GM11168 (cell line): ENCODE data around the gene KCNAB3.

ENCODE experiments used
- in situ Hi-C: fragments of 300-500 bp; cut with MboI; formaldehyde crosslinking; loops from one replicate; pipeline ENCODE4 v1.12.0; 2022; ENCODE audit warnings: low sequenced_read_pairs; ENCODE audit not compliant: unreplicated experiment

KCNAB3 gene

DNA sequence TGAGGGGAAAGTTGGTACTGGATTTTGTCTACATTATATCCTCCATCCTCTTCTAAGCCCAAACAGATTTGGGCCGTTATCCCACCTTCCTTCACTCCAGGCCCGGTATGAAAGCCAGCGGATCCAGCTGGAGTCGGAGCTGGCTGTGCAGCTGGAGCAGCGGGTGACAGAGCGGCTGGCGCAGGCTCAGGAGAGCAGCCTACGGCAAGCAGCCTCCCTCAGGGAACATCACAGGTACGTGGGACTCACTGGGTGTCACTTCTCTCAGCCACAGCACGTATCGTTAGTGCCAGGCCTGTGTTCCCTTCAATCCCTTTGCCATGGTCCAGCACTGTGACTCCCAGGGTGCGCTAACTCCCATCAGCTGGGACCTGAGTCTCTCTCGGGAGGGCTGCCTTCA lies 13.6 kb upstream of the KCNAB3 start:
- in situ Hi-C loops: no loop called here

DNA sequence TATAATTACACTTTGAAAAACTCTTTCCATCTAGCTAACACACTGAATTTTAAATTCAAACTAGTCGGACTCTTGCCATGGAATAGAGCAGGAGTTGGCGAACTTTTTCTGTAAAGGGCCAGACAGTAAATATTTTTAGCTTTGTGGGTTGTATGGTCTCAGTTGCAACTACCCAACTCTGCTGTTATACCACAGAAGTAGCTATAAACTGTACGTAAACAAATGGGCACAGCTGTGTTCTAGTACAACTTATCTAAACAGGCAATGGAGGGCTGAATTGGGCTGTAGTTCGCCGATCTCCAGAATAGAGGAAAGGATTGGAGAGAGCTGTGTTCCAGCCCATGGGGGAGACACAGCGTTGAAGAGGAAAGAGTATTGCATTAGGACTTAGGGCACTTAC lies 11.1 kb upstream of the KCNAB3 start:
- in situ Hi-C loops: no loop called here

DNA sequence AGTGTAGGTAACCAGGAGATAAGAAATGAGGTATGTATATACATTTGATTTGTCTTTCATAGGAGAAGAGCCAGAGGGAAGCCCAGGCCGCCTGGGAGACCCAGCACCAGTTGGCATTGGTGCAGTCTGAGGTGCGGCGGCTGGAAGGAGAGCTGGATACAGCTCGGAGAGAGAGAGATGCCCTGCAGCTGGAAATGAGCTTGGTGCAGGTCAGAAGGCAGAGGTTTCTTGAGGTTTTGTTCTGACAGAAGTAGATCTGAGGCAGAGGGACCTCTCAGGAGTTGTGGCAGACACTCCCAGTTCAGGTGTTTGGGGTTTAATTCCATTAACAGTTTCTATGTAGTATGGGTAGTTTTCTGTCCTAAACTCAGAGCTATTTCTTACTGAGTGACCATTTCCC lies 10.4 kb upstream of the KCNAB3 start:
- in situ Hi-C loops: no loop called here

DNA sequence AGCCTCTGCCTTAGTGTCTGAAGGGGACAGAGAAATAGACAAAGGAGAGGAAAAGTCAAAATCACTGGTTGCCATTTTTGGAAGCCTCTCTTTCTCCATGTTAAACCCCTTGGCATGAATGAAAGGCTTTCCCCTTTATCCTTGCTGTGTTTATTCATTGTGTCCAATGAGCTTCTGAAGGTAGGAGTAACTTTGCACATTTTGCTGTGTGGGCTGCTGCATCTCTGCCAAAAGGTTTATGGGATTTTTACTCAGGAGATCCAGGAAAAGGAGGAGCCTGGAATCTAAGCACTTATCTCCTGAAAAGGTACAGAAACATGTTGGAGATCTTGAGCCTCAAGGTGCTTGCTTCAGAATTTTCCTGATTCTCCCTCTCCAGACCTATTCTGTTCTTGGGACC lies 6.2 kb upstream of the KCNAB3 start:
- in situ Hi-C loops: no loop called here

DNA sequence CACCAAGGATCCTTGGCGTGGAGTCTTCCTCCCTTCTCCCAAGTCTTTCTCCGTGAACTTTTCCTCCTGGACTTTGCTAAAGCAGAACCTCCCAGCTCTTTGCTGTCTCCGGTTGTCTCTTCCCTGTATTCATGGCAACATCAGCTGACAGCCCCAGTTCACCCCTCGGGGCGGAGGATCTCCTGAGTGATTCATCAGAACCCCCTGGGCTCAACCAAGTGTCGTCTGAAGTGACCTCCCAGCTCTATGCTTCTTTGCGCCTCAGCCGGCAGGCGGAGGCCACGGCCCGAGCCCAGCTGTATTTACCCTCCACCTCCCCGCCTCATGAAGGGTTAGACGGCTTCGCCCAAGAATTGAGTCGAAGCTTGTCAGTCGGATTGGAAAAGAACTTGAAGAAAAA lies 3.3 kb upstream of the KCNAB3 start:
- in situ Hi-C loops: no loop called here

DNA sequence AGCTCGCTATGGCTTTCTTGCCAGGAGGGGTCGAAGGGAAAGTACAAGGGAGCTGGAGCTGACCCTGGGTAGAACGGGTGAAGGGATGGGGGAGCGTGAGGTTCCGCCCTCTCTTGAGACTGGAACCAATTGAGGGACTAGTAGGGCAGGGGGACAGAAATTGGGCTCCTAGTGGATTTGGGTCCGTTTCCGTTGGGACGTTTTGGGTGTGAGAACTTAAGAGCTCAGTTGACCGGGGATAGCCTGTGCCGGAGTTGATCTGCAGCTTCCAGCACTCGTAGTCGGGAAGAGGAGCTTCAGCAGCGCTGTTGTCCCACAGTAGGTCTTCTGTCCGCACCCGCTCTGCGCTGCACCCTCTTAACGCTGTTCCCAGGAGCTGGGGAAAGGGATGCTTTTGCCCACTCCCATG lies 2.8 kb upstream of the KCNAB3 start:
- in situ Hi-C loops: no loop called here

DNA sequence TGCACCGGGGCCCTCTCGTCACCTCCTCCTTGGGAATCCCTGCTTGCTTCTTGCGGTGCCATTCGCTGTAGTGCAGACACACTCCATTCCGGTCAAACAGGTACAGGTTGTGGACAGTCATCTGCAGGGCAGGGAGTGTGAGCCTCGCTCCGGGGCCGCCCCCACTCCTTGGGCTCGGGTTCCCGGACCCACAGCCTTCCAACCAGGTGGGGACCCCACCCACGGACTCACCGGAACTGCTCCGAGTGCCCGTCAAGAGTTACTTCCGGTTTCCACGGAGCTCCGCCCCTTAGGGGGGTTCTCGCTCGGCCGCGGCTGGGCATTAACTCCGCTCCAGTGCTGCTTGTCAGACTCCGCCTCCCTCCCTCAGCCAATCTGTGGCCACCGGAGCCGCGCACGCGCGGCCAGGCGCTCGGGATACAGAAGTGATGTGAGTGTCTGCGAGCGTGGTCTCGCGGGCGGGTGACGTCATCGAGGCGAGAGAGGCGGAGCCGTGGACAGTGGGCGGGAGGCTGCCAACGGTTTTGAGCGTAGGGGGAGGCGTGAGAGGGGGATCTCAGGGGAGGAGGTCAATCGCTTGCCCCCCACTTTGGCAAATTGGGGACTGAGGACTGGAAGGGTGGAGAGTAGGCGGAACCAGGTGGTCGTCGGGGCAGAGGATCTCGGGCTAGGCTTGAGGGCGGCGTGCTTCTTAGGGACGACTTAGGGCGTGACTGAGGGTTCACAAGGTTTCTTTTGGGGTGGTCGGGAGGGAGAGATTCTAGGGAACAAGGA lies 2.2 kb upstream of the KCNAB3 start, which contains the start of the genes CNTROB and TRAPPC1:
CNTROB (plus strand) TSS at position 498 of the 774 bp plus-strand sequence. CDS start 874 bp downstream, outside the sequence.
TRAPPC1 (minus strand) TSS at position 238 of the 774 bp plus-strand sequence; CDS start at position 121, 117 bp downstream.
- in situ Hi-C loops: no loop called here

DNA sequence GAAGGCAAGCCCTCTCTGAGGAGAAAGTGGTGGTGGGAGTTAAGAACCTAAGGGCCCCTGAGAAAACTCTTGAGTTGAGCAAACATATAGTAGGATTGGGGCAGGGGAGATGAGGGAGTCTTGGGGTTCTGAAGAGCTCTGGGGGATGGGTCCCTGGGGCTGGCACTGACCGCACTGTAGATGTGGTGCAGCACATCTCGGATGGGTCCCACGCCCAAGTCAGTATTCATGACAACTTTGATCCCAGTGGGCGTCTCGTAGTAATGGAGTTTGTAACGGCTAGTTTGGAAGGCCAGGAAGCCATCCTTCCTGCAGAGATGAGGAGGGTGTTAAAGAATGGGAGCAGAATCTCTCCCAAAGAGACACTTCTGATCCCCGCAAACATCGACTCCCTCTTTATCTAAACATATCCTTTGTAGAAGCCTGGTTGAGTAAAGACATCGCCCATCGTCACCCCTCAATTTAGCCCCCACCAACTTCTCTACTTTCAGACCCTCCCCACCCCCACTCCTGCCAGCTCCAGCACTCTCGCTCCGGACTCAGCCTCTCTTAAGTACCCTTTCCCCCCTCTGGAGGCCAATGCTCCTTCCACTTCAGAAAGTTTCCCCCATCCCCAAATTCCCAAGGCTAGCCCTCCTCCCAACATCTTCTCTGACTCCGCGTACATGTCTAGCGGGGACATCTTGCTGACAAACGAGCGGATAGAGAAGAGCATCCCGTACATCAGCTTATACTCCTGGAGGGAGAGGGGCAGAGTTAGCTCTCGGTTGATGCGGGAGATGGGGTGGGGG lies 1.4 kb upstream of the KCNAB3 start:
- in situ Hi-C loops: no loop called here

DNA sequence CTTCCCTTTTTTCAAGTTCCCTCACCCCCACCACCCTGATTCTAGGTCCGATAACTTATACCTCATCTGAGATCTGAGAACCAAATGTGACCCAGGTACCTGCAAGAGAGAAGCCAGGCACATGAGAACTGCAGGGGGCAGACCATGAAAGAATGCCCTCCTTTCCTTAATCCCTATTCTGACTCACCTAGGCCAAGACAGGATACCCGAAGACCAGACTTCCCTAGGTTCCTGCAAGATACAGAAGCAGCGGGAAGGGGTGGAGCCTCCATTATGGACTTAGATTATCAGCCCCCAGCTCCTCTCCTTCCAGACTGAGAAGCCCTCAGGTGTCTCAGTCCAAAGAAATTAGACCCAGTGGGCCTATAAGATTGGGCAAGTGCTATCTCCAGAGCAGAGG lies 2.1 kb downstream of the KCNAB3 start:
- in situ Hi-C loops: no loop called here

DNA sequence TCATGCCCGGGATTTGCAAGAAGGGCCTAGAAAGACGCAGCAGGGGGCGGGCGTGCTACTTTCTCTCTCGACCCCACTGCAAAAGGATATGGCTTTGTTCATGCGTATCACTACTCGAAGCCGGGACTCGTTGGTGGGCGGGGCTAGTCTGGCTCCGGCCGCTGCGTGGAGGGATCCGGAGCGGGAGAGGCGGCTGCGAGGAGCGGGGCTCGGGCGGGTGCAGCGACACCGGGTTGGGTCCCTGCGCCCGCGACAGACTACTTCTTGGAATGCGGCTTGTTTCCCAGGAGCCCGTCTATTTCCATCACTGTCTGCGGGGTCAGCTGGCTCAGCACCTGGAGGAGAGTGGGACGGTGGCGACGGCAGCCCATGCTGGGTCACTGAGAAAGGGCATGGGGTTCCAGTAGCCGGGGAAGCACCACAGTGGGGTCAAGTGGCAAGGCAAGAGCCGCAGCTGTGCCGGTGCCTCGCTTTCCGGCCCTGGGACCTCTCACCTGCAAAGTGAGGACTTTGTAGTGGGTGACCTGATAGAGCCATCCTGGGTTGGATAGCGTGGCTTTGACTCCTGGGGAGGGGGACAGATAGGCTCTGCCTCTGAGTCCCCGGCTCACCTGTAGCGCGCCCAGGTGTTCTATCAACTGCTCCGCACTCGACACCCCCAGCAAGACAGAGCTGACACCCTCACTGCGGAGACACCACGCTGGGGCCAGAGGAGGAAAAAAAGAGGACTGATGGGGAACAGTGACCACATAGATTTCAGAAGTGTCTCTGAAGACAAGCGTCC lies 6.6 kb downstream of the KCNAB3 start:
- in situ Hi-C loops: no loop called here

DNA sequence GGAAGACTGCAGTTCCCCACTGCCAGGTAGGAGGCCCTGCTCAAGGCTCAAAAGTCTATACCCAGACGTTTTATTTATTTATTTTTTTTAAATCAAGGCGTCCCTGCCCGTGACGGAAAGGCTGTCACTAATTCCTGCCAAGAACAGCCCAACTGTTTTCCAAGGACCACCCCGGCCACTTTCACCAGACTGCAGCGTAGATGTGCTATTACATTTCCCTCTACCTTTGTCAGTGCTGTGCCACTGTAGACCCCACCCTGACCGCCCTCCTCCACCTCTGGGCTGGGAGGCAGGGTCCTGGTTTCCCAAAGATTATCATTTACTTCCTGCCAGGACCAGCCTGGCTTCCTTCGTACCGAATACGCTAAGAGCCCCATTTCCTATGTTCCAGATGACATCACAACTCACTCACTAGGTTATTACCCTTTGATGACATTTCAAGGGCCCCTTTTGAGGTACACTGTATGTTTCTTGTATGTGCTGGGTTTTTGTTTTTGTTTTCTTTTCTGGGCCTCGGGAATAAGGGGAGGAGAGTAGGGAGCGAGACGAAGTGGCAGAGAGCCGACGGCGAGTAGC lies 7.3 kb downstream of the KCNAB3 start:
- in situ Hi-C loops: no loop called here

DNA sequence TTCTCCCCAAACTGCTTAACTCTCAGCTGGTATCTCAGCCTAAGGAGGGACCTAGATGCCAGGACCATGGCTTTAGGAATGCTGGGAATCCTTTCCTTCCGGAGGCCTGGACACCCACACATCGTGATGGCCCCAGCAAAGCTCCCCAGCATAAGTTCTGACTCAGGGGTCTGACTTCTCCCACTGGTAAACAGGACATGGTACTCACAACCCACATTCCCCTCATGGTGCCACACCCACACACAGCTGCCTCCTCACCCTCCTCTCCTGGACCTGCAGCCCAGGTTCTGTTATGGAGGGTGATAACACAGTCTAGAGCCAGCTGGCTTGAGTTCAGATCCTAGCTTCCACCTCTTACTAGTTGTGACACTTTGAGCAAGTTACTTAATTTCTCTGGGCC lies 12.8 kb downstream of the KCNAB3 start:
- in situ Hi-C loops: loop anchor here (10.0 kb wide), 1 partner anchor 128 kb away; no protein-coding TSS in a partner anchor

DNA sequence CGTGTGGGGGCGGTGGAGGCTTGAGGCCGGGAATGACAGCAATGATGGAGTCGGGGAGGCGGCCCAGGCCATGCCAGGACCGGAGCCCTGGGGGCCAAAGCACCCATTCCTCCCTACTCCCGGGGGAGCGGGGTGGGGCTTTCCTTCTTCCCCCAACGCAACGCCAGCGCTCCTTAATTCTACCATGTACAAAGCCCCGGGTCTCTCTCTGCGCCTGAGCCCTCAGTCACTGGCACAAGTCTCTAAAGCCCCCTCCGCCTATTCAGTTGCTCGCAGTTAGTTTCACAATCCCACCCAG lies 13.3 kb downstream of the KCNAB3 start:
- in situ Hi-C loops: loop anchor here (10.0 kb wide), 1 partner anchor 128 kb away; no protein-coding TSS in a partner anchor

DNA sequence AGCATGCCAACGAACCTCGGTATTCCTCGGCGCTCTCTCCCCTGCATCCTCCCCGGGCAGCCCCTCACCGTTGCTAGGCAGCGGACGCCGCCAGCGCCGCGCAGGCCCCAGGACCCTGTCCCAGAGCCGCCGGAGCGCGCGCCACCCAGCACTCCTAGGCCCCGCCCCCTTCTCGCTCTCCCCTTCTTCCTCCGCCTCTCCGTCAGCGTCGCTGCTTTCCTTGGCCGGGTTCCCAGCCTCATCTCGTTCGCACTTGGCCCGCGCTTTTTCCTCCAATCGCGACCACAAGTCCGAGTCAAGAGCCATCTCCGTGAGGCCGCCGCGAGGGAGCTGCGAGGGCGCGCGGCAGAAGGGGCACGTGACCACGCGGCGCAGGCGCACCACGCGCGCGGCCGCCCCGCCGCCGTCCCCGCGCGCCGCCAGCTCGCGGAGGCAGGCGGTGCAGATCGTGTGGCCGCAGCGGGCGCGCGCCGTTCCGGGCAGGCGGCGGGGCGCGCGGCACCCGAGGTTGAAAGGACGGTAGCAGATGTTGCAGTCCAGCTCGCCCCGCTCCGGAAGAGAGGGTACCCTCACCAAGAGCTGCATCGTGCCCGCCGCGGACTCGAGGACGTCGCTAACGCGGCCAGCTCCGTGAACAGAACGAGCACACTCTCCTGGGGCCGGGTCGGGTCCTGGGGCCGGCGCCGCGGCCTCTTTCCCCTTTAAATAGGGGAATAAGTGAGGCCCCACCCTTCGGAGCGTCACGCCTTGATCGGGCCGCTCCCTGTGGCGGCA lies 13.9 kb downstream of the KCNAB3 start, which contains the start of gene RNF227:
RNF227 (minus strand) TSS at position 679 of the 774 bp plus-strand sequence; CDS start at position 585, 94 bp downstream.
- in situ Hi-C loops: loop anchor here (10.0 kb wide), 1 partner anchor 129 kb away; no protein-coding TSS in a partner anchor

DNA sequence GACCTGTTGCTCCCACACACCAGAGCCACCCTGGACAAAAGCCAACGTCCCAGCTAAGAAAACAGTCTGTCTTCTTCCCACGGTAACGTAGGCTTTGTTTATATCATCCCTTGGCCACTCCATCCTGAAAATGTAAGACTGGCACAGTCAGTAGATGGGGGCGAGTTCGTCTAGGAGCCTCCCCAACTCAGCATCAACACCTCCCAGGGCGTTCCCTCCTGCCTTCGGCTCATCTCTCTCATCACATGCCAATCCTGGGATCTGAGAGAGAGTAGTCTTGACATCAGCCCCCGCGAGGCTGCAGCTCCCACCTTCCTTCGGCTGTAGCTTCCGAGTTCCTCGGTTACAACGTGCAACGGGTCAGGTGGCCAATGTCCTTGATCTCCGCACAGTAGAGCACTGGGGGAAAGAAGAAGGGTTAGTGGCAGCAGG lies 14.5 kb downstream of the KCNAB3 start:
- in situ Hi-C loops: loop anchor here (10.0 kb wide), 1 partner anchor 130 kb away; no protein-coding TSS in a partner anchor

DNA sequence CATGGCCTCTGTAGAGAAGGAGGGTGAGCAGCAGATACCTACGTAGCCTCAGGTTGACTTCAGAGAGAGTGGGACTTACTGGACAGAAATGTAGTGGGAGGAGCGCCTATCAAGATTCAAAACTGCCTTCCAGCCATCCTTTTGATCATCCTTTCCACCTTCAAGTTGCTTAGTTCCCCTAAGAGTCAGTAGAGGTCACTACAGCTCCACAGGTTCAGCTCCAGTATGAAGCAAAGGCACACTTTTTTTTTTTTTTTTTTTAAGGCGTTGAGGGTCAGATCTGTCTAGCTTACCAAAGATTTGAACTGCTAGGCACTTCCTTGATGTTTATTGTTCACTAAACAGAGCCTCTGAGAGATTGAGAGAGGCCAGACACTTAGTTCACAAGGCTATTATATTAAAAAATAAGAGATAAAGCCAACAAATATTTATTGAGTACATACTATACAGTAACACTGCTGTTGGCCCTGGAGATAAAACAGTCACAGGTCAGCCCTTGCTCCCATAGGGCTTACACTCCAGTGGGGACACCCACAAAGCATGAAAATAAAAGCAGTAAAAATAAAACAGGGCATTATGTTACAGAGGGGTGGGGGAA lies 16.6 kb downstream of the KCNAB3 start:
- in situ Hi-C loops: loop anchor here (10.0 kb wide), 1 partner anchor 132 kb away; no protein-coding TSS in a partner anchor

DNA sequence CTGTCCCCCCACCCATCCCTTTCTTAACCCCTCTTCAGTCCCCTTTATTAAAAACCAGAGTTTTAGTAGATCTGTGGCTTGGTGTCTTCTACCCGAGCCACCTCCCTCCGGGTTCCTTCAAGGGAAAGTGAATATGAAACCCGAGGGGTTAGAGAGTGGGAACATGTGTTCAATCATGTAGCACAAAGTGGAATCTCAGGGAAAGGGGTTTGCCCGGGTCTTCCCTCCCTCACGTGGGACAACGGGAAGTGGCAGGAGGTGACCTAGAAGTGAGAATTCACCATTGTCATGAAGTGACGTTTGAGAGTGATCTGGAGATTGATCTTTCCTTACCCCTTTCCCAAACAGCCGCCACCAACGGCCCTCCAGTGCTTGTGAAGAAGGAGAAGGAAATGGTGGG lies 18.5 kb downstream of the KCNAB3 start:
- in situ Hi-C loops: loop anchor here (10.0 kb wide), 1 partner anchor 134 kb away; no protein-coding TSS in a partner anchor

DNA sequence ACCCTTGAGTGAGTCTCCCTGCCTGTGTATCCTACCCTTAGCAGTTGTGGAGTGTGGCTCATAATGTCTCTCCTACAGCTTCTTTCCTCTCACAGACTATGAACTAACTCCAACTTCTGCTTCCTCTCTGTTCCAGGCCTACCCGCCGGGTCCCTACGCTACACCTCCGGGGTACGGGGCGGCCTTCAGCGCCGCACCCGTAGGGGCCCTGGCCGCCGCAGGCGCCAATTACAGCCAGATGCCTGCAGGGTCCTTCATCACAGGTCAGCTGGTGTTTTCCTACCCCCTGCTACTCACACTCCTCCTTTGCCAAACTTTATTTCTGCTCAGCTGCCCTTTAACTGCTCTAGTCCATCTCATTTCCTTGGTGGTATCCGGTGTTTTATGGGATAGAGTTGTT lies 18.9 kb downstream of the KCNAB3 start:
- in situ Hi-C loops: loop anchor here (10.0 kb wide), 1 partner anchor 134 kb away; no protein-coding TSS in a partner anchor

DNA sequence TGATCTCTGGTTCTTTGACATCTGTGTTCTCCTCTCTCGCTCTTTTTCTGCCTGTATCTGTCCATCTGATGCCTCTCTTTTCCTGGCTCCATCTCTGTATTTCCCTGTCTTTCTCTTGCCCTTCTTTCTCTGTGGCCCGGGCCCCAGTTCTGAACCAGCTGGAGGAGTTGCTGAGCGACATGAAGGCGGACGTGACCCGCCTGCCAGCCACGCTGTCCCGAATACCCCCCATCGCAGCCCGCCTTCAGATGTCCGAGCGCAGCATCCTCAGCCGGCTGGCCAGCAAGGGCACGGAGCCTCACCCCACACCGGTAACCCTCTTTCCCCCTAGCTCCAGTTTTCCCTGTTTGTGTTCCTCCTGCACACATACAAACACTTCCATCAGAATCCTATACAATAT lies 19.4 kb downstream of the KCNAB3 start:
- in situ Hi-C loops: loop anchor here (10.0 kb wide), 1 partner anchor 135 kb away; no protein-coding TSS in a partner anchor
